CD1c-positive myeloid dendritic cell (primary cell): ENCODE data around the gene KDM4D.
"Not testable (repeated sequence)": the region's sequence is repeated elsewhere in the genome, so short reads cannot be mapped to it uniquely, and the experiment has no call there.

Source experiments
- DNase-seq: peaks from one replicate; pipeline ENCODE4 v3.0.0-alpha.2; 2016; ENCODE audit errors: extremely low spot score

The KDM4D gene

GRCh38 chr11:94973099-94973968 is at the start of gene KDM4D, which contains the start of gene CWC15:
Gene KDM4D, plus strand, starts transcription at chr11:94973709. Its CDS starts 23,664 bp downstream, at chr11:94997373.
Gene CWC15, minus strand, starts transcription at chr11:94973556. Its CDS starts 1,371 bp downstream, at chr11:94972185.
- peak; percentile 97 for DNase-seq

- no peak for DNase-seq
These were observed 49.3 kb upstream of the KDM4D start for GRCh38 chr11:94924171-94924572.

GRCh38 chr11:94924612-94925011 is 48.9 kb upstream of the KDM4D start:
- no peak for DNase-seq

- no peak for DNase-seq
These were observed 47.9 kb upstream of the KDM4D start for GRCh38 chr11:94925422-94926270.

GRCh38 chr11:94926271-94926625 is 47.3 kb upstream of the KDM4D start:
- no peak for DNase-seq

- no peak for DNase-seq
These were observed 46.7 kb upstream of the KDM4D start for GRCh38 chr11:94926698-94927237.

- DNase-seq: no peak
These were observed 45.2 kb upstream of the KDM4D start for GRCh38 chr11:94928117-94928990.

- not testable (repeated sequence) for DNase-seq
These were observed 41.4 kb upstream of the KDM4D start for GRCh38 chr11:94932072-94932471.

- DNase-seq: no peak
These were observed 41.0 kb upstream of the KDM4D start for GRCh38 chr11:94932503-94932902.

- DNase-seq: no peak
These were observed 40.0 kb upstream of the KDM4D start for GRCh38 chr11:94933223-94934130.

- no peak for DNase-seq
These were observed 39.1 kb upstream of the KDM4D start for GRCh38 chr11:94934362-94934761.

- no peak for DNase-seq
These were observed 38.7 kb upstream of the KDM4D start for GRCh38 chr11:94934846-94935245.

- DNase-seq: no peak
These were observed 35.1 kb upstream of the KDM4D start for GRCh38 chr11:94938095-94939055.

GRCh38 chr11:94939346-94939745 is 34.2 kb upstream of the KDM4D start:
- no peak for DNase-seq

GRCh38 chr11:94941131-94941530 is 32.4 kb upstream of the KDM4D start:
- no peak for DNase-seq

- no peak for DNase-seq
These were observed 26.7 kb upstream of the KDM4D start for GRCh38 chr11:94946812-94947211.

GRCh38 chr11:94948070-94948617 is 25.4 kb upstream of the KDM4D start:
- no peak for DNase-seq

- no peak for DNase-seq
These were observed 18.8 kb upstream of the KDM4D start for GRCh38 chr11:94954753-94955152.

GRCh38 chr11:94956963-94957362 is 16.5 kb upstream of the KDM4D start:
- no peak for DNase-seq
